ENCODE data around the gene GNAI1.

Gene GNAI1

DNA sequence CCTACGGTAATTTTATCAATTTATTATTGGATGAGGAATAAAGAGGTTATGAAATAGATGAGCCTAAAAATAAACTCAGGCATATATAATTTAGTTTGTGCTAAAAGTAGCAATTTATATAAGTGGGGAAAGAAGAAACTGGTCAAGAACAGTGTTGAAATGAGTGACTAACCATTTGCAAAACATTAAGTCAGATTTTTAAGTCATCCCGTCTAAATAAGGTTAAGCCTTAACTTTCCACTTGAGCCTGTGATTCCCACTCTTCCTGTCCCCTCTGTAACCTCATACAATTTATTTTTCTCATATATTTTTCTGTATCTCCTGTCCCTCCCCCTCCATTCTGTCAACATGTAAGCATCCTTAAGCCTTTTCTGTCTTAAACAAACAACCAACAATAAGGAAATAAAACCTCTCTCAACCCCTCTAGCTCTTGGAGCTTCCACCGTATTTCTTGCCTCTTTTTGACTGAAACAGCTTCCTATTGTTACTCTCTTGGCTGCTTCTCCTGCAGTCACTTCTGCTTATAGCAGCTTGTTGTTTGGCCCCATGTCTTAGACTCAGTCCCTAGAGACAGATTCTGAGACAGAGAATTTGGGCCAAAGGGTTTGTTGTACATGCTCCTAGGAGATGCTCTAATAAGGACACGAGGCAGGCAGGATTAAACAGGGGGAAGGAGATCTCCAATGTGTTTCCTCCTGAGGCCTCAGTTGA, 109.7 kb downstream of the GNAI1 start:
- no peaks in the 10 kb centered on the region for H3K9me3 ChIP-seq (ENCODE audit: low read depth, low read length)
- no peak overlapping the region for H3K27ac ChIP-seq
- no peak for DNase-seq (ENCODE audit: low read depth, low spot score)
- no peak overlapping the region for H3K9ac ChIP-seq (ENCODE audit: insufficient read length)
- H3K36me3 ChIP-seq (ENCODE audit: insufficient read depth, low read length): no peaks in the 10 kb centered on the region
- no peak for TF ChIP-seq EZH2 (IDR thresholded peaks at IDR 0.05)
- no peak for TF ChIP-seq POLR2AphosphoS5 (IDR thresholded peaks at IDR 0.05; ENCODE audit: borderline replicate concordance, low read depth, low read length)
- no peak for TF ChIP-seq FOXP2 (optimal IDR thresholded peaks at IDR 0.05; ENCODE audit: control extremely low read depth, extremely low read length, insufficient read depth)
- H3K4me3 ChIP-seq: no peak overlapping the region

DNA sequence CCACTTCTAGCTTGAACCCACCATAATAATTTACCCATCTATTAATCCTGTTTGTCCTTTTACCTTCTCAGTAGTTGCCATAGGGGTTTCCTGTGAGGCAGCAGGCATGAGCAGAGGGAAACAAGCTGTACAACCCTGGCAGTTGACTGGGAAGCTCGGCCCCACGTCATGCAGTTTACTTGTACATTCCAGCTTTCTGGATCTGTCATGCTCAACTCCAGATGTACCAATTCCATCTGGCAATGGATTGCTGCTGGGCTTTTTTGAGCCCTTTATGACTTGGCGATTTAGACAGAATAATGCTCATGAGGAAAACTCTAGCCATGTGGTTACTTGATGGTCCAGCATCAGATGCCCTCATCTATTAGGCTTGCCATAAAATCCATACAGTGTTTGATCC, 112.5 kb downstream of the GNAI1 start:
- no peak overlapping the region for H3K27ac ChIP-seq
- no peak for DNase-seq (ENCODE audit: low read depth, low spot score)
- TF ChIP-seq EZH2 (IDR thresholded peaks at IDR 0.05) (no peak), POLR2AphosphoS5 (IDR thresholded peaks at IDR 0.05; ENCODE audit: borderline replicate concordance, low read depth, low read length) (no peak), FOXP2 (optimal IDR thresholded peaks at IDR 0.05; ENCODE audit: control extremely low read depth, extremely low read length, insufficient read depth) (no peak)
- no peak overlapping the region for H3K9ac ChIP-seq (ENCODE audit: insufficient read length)
- no peaks in the 10 kb centered on the region for H3K36me3 ChIP-seq (ENCODE audit: insufficient read depth, low read length)
- H3K4me3 ChIP-seq: no peak overlapping the region
- H3K9me3 ChIP-seq (ENCODE audit: low read depth, low read length): no peaks in the 10 kb centered on the region

DNA sequence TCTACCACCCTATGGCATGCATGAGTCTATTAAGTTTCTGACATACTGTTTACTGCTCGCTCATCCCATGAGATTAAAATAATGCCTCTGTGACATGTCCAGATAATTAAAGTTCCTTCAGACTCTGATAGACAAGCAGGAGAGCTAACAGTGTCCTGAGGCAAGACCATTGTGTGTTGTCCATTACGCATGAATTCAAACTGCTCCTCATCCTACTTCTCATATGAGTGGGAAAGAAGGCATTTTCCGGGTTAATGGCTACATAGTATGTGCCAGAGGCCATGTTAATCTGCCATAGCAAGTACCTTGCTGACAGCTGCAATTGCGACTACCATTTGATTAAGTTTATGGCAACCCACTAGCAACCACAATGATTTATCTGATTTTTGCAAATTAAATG, 113.3 kb downstream of the GNAI1 start:
- Histone ChIP-seq H3K27ac (no peak overlapping the region), H3K9ac (ENCODE audit: insufficient read length) (no peak overlapping the region), H3K36me3 (ENCODE audit: insufficient read depth, low read length) (no peaks in the 10 kb centered on the region), H3K4me3 (no peak overlapping the region), H3K9me3 (ENCODE audit: low read depth, low read length) (no peaks in the 10 kb centered on the region)
- no peak for TF ChIP-seq FOXP2 (optimal IDR thresholded peaks at IDR 0.05; ENCODE audit: control extremely low read depth, extremely low read length, insufficient read depth)
- no peak for TF ChIP-seq EZH2 (IDR thresholded peaks at IDR 0.05)
- no peak for TF ChIP-seq POLR2AphosphoS5 (IDR thresholded peaks at IDR 0.05; ENCODE audit: borderline replicate concordance, low read depth, low read length)
- no peak for DNase-seq (ENCODE audit: low read depth, low spot score)

DNA sequence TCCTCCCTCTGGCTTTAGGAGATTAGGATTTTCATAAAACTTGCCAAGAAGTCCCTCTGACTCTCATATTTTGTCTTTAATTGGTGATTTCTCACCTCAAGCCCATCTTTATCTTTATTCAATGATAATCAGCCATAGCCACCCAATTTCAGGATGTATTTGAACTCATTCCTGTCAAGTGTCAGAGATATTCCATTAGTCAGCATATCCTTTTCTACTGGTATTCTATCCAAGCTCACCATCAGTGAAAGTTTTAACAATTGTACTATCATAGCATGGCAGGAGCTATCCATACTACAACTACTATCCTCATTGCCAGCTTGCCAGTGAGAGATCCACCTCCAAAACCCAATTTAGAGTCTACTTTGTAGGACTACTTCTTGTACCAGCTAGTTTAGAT, 114.6 kb downstream of the GNAI1 start:
- Histone ChIP-seq H3K9me3 (ENCODE audit: low read depth, low read length) (no peaks in the 10 kb centered on the region), H3K4me3 (no peak overlapping the region), H3K27ac (no peak overlapping the region), H3K36me3 (ENCODE audit: insufficient read depth, low read length) (no peaks in the 10 kb centered on the region), H3K9ac (ENCODE audit: insufficient read length) (no peak overlapping the region)
- TF ChIP-seq EZH2 (IDR thresholded peaks at IDR 0.05): no peak
- TF ChIP-seq POLR2AphosphoS5 (IDR thresholded peaks at IDR 0.05; ENCODE audit: borderline replicate concordance, low read depth, low read length): no peak
- no peak for TF ChIP-seq FOXP2 (optimal IDR thresholded peaks at IDR 0.05; ENCODE audit: control extremely low read depth, extremely low read length, insufficient read depth)
- no peak for DNase-seq (ENCODE audit: low read depth, low spot score)

DNA sequence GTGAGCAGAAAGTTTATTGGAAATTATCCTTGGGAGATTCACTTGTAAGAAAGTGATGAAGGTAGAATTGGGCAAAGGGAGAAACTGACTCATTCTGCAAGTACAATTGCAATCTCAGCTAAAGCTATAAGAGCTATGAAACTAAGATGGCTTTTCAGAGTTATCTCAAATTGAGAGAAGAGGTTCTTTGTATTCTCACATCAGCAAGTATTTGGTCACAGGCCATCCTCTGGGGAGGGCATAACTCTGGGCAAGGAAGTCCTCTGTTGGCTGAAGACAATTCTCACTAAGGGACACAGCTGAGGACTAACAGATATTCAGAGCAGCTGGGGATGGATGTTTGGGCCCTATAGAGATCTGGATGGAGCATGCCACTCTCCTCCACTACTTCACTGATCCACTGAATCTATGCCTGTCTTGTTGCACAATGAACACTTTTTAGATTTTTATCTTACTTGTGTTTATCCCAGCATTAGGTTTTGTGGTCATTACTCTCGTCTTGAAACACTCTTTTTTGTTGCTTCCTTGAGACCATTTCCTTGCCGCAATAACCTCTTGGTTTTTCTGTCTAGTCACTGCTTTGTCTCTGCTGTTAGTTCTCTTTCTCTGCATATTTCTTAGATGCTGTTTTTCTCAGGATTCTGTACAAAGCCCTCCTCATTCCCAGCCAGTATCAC, 115.1 kb downstream of the GNAI1 start:
- DNase-seq (ENCODE audit: low read depth, low spot score): no peak
- Histone ChIP-seq H3K4me3 (no peak overlapping the region), H3K36me3 (ENCODE audit: insufficient read depth, low read length) (no peaks in the 10 kb centered on the region), H3K9me3 (ENCODE audit: low read depth, low read length) (no peaks in the 10 kb centered on the region), H3K9ac (ENCODE audit: insufficient read length) (no peak overlapping the region), H3K27ac (no peak overlapping the region)
- TF ChIP-seq EZH2 (IDR thresholded peaks at IDR 0.05) (no peak), POLR2AphosphoS5 (IDR thresholded peaks at IDR 0.05; ENCODE audit: borderline replicate concordance, low read depth, low read length) (no peak), FOXP2 (optimal IDR thresholded peaks at IDR 0.05; ENCODE audit: control extremely low read depth, extremely low read length, insufficient read depth) (no peak)

DNA sequence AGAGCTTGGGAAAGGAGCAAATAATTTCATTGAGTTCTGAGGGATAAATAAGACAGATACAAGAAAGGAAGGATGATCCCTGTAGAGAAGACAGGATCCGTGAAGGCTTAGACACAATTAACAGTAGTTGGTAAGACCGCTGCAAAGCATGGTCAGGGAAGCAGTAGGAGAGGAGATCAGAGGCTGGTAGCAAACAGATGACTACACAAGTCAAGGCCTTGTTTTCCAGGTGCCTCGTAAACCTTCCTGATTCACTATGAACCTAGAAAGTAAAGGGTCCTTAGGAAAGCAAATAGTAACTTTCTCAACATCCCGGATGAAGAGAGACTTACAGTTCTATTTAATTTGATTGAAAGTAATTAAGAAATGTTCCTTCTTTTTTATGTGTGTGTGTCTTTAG, 118.6 kb downstream of the GNAI1 start:
- H3K27ac ChIP-seq: no peak overlapping the region
- H3K4me3 ChIP-seq: no peak overlapping the region
- TF ChIP-seq POLR2AphosphoS5 (IDR thresholded peaks at IDR 0.05; ENCODE audit: borderline replicate concordance, low read depth, low read length) (no peak), EZH2 (IDR thresholded peaks at IDR 0.05) (no peak), FOXP2 (optimal IDR thresholded peaks at IDR 0.05; ENCODE audit: control extremely low read depth, extremely low read length, insufficient read depth) (no peak)

DNA sequence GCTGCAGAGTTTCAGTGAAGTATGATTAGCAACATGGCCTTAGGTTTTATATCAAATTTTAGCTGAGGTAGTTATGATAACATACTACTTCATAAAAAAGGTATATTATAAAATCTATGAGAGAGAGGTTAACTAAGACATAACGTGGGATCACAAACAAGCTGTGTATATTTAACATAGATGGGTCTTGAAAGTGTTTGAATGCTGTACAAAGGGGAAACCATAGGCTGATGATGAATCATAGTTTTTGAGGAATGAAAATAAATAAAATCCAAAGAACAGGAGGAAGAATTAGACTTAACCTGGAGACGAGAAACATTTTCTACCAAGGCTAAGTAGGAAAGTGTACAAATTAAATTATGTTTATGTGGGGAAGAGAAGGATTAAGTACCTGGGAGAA, 119.0 kb downstream of the GNAI1 start:
- Histone ChIP-seq H3K27ac (no peak overlapping the region), H3K9ac (ENCODE audit: insufficient read length) (no peak overlapping the region), H3K36me3 (ENCODE audit: insufficient read depth, low read length) (no peaks in the 10 kb centered on the region), H3K9me3 (ENCODE audit: low read depth, low read length) (no peaks in the 10 kb centered on the region), H3K4me3 (no peak overlapping the region)
- no peak for DNase-seq (ENCODE audit: low read depth, low spot score)
- TF ChIP-seq EZH2 (IDR thresholded peaks at IDR 0.05) (no peak), FOXP2 (optimal IDR thresholded peaks at IDR 0.05; ENCODE audit: control extremely low read depth, extremely low read length, insufficient read depth) (no peak), POLR2AphosphoS5 (IDR thresholded peaks at IDR 0.05; ENCODE audit: borderline replicate concordance, low read depth, low read length) (no peak)

More for the DNA sequence above, 118.6 kb downstream of the GNAI1 start:
- Histone ChIP-seq H3K9ac (ENCODE audit: insufficient read length) (no peak overlapping the region), H3K36me3 (ENCODE audit: insufficient read depth, low read length) (no peaks in the 10 kb centered on the region), H3K9me3 (ENCODE audit: low read depth, low read length) (no peaks in the 10 kb centered on the region)
- no peak for DNase-seq (ENCODE audit: low read depth, low spot score)

DNA sequence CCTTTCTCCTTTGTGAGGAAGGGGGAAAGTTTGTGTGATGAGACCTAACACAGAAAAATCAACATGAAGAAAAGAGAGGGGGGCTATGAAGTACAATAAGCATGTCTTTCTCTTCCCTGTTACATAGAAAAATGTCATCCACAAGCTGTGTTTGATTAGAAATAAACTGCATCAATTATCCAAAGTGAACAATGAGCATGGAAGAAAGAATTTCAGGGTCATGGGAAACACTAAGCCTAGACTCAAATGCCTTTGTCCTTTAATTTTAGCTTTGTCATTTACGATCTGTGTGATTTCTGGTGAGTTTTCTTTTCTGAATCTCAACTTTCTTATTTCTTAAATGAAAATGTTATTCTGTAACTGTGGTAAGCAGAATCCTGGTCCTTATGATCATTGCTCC, 121.0 kb downstream of the GNAI1 start:
- TF ChIP-seq EZH2 (IDR thresholded peaks at IDR 0.05): no peak
- TF ChIP-seq FOXP2 (optimal IDR thresholded peaks at IDR 0.05; ENCODE audit: control extremely low read depth, extremely low read length, insufficient read depth): no peak
- no peak for TF ChIP-seq POLR2AphosphoS5 (IDR thresholded peaks at IDR 0.05; ENCODE audit: borderline replicate concordance, low read depth, low read length)
- Histone ChIP-seq H3K9ac (ENCODE audit: insufficient read length) (no peak overlapping the region), H3K9me3 (ENCODE audit: low read depth, low read length) (no peaks in the 10 kb centered on the region), H3K4me3 (no peak overlapping the region), H3K27ac (no peak overlapping the region), H3K36me3 (ENCODE audit: insufficient read depth, low read length) (no peaks in the 10 kb centered on the region)
- no peak for DNase-seq (ENCODE audit: low read depth, low spot score)
